ENCODE results near the gene PACSIN3.
"Not testable (repeated sequence)": the region's sequence is repeated elsewhere in the genome, so short reads cannot be mapped to it uniquely, and the experiment has no call there.

PACSIN3 gene

GRCh38 chr11:47192111-47192510 lies 5.9 kb upstream of the PACSIN3 start:
- Histone ChIP-seq H3K27me3 (ENCODE audit: control insufficient read depth, low read length) (peaks cover 30% of the 10 kb centered on the region), H3K9me3 (ENCODE audit: control insufficient read depth, insufficient read depth, low read length) (no peaks in the 10 kb centered on the region), H3K4me2 (ENCODE audit: low read length) (no peak overlapping the region), H3F3A (ENCODE audit: control insufficient read depth, insufficient read depth) (no peaks in the 10 kb centered on the region), H3K4me1 (ENCODE audit: control insufficient read depth, low read length) (peaks cover 7% of the 10 kb centered on the region), H3K4me3 (ENCODE audit: low read length) (no peak overlapping the region), H3K79me2 (ENCODE audit: control insufficient read depth, low read length) (no peaks in the 10 kb centered on the region), H3K9me2 (replicated peaks; ENCODE audit: control insufficient read depth, low read length) (no peaks in the 10 kb centered on the region), H4K20me1 (ENCODE audit: control insufficient read depth, insufficient read depth, low read depth, low read length) (no peaks in the 10 kb centered on the region), H3K27ac (ENCODE audit: low read depth, low read length) (no peak overlapping the region), H3K36me3 (ENCODE audit: control insufficient read depth, low read length) (no peaks in the 10 kb centered on the region)
- TF ChIP-seq EZH2phosphoT487 (IDR thresholded peaks at IDR 0.05; ENCODE audit: borderline replicate concordance, low read length): no peak
- TF ChIP-seq CTCF (IDR thresholded peaks at IDR 0.05; ENCODE audit: low read depth, low read length, poor library complexity, severe bottlenecking): no peak

GRCh38 chr11:47191137-47191536 lies 4.9 kb upstream of the PACSIN3 start:
- peaks cover 15% of the 10 kb centered on the region for H3K4me1 ChIP-seq (ENCODE audit: control insufficient read depth, low read length)

DNA sequence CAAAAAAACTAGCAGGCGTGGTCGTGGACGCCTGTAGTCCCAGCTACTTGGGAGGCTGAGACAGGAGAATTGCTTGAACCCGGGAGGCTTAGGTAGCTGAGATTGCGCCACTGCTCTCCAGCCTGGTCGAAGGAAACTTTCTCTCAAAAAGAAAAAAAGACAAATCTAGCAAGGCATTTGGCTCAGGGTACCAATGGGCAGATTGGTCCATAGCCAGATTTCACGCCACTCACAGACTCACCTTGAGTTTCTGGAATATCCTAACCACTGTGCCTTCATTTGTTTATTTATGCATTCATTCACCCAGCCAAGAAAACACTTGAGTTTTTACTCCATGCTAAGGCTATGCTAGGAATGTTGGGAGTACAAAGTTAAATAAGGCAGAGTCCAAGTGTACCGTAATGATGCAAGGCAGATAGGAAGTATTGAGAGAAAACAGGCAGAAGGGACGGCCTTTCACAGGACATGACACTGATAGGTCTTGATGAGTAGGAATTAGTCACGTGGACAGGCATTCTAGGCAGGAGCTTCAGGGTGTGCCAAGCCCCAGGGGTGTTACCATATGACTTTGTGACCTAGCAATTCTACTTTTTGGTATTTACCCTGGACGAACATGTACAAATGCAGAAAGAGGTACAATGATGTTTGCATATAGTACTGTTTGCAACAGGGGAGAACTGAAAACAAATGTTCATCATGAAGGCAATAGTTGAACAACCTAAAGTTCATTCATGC lies 3.0 kb upstream of the PACSIN3 start:
- TF ChIP-seq EZH2phosphoT487 (IDR thresholded peaks at IDR 0.05; ENCODE audit: borderline replicate concordance, low read length): no peak
- TF ChIP-seq CTCF (IDR thresholded peaks at IDR 0.05; ENCODE audit: low read depth, low read length, poor library complexity, severe bottlenecking): no peak
- Histone ChIP-seq H3K27ac (ENCODE audit: low read depth, low read length) (no peak overlapping the region), H3K27me3 (ENCODE audit: control insufficient read depth, low read length) (peaks cover 40% of the 10 kb centered on the region), H3K79me2 (ENCODE audit: control insufficient read depth, low read length) (no peaks in the 10 kb centered on the region), H3K36me3 (ENCODE audit: control insufficient read depth, low read length) (no peaks in the 10 kb centered on the region), H3K9me3 (ENCODE audit: control insufficient read depth, insufficient read depth, low read length) (no peaks in the 10 kb centered on the region), H4K20me1 (ENCODE audit: control insufficient read depth, insufficient read depth, low read depth, low read length) (no peaks in the 10 kb centered on the region), H3K4me3 (ENCODE audit: low read length) (no peak overlapping the region), H3K4me2 (ENCODE audit: low read length) (no peak overlapping the region), H3F3A (ENCODE audit: control insufficient read depth, insufficient read depth) (no peaks in the 10 kb centered on the region), H3K4me1 (ENCODE audit: control insufficient read depth, low read length) (peaks cover 19% of the 10 kb centered on the region), H3K9me2 (replicated peaks; ENCODE audit: control insufficient read depth, low read length) (no peaks in the 10 kb centered on the region)

More at GRCh38 chr11:47191137-47191536, 4.9 kb upstream of the PACSIN3 start:
- not testable (repeated sequence) for H3K27ac ChIP-seq (ENCODE audit: low read depth, low read length); H3K9me3 ChIP-seq (ENCODE audit: control insufficient read depth, insufficient read depth, low read length); H4K20me1 ChIP-seq (ENCODE audit: control insufficient read depth, insufficient read depth, low read depth, low read length); H3K79me2 ChIP-seq (ENCODE audit: control insufficient read depth, low read length); H3K4me2 ChIP-seq (ENCODE audit: low read length); H3K9me2 ChIP-seq (replicated peaks; ENCODE audit: control insufficient read depth, low read length); H3K36me3 ChIP-seq (ENCODE audit: control insufficient read depth, low read length); H3K4me3 ChIP-seq (ENCODE audit: low read length); H3F3A ChIP-seq (ENCODE audit: control insufficient read depth, insufficient read depth)
- H3K27me3 ChIP-seq (ENCODE audit: control insufficient read depth, low read length): peaks cover 38% of the 10 kb centered on the region

- no peak for TF ChIP-seq EZH2phosphoT487 (IDR thresholded peaks at IDR 0.05; ENCODE audit: borderline replicate concordance, low read length)
- TF ChIP-seq CTCF (IDR thresholded peaks at IDR 0.05; ENCODE audit: low read depth, low read length, poor library complexity, severe bottlenecking): no peak
- H3F3A ChIP-seq (ENCODE audit: control insufficient read depth, insufficient read depth): no peaks in the 10 kb centered on the region
- H3K4me3 ChIP-seq (ENCODE audit: low read length): no peak overlapping the region
- no peaks in the 10 kb centered on the region for H3K9me2 ChIP-seq (replicated peaks; ENCODE audit: control insufficient read depth, low read length)
- peaks cover 19% of the 10 kb centered on the region for H3K4me1 ChIP-seq (ENCODE audit: control insufficient read depth, low read length)
- no peaks in the 10 kb centered on the region for H3K36me3 ChIP-seq (ENCODE audit: control insufficient read depth, low read length)
- no peaks in the 10 kb centered on the region for H4K20me1 ChIP-seq (ENCODE audit: control insufficient read depth, insufficient read depth, low read depth, low read length)
- H3K79me2 ChIP-seq (ENCODE audit: control insufficient read depth, low read length): no peaks in the 10 kb centered on the region
- H3K4me2 ChIP-seq (ENCODE audit: low read length): no peak overlapping the region
- H3K9me3 ChIP-seq (ENCODE audit: control insufficient read depth, insufficient read depth, low read length): no peaks in the 10 kb centered on the region
- peaks cover 40% of the 10 kb centered on the region for H3K27me3 ChIP-seq (ENCODE audit: control insufficient read depth, low read length)
- no peak overlapping the region for H3K27ac ChIP-seq (ENCODE audit: low read depth, low read length)
Measured at GRCh38 chr11:47188259-47188658, 2.0 kb upstream of the PACSIN3 start.
